Right lung (tissue), 5 donors: ENCODE data around the gene MYH15. TPM values are rescaled to one million over a fixed set of nuclear protein-coding genes. Genes with fewer than 3 reads are reported as not detected.

Experiments
- DNase-seq, 2 donors: peaks; one replicate each; pipeline ENCODE4 v3.0.0-alpha.2; 2013
- polyA plus RNA-seq, 5 donors: library from polyadenylated mRNA; unstranded; fragments of 120-200 nt; gene quantifications; one replicate each; pipeline versions ENCODE4 v1.2.1 to v1.2.3, GENCODE V29; 2013; ENCODE audit warnings: inconsistent platforms in 1 of 5, low replicate concordance in 1 of 5; ENCODE audit not compliant: insufficient read length in 5 of 5, insufficient read depth in 1 of 5

MYH15 gene
- polyA plus RNA-seq, 5 donors = 0.29 to 0.51 (median 0.31) TPM

DNA sequence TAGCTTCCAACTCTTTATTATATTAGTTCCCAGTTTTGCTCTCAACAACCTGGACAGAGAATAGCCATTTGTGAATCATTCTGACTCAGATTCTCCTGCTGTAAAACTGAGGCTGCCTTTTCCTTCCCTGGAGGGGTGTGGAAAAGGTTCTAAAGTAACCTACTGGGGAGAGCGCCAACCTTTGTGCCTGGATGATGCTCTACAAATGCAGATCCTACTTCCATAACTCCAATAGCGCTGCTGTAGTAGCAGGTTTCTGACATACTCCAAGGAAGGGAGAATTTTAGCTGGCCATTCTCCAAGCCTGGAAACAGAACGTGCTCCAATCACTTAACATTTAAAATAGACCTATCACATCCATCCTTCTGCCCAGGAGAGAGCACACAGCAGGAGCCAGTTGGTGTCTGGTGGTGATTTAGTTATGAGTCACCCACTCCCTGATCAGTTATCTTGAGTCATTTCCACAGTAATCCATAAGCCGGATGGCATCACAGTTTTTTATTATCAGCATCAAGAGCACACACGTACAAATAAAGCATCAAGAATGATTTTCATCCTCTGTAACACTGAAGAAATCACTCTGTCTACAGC lies 38.3 kb downstream of the MYH15 start:
- DNase-seq = no peak

DNA sequence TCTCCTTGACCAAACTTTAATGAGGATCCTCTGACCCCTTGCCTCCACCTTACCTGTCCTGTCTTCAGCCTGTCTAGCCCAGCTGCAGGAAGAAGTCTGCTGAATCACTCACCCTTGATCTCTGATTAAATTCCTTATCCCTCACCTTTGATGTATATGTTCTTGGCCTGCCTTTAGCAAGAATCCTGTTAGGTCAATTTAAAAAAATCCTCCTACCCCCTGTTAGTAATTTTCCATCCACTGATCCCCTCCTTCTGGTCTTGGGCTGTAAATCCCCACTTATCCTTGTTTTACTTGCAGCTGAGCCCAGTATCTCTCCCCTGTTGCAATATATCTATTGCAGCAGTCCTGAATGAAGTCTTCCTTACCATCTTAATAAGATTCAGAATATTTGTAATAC lies 39.0 kb downstream of the MYH15 start:
- no peak for DNase-seq

DNA sequence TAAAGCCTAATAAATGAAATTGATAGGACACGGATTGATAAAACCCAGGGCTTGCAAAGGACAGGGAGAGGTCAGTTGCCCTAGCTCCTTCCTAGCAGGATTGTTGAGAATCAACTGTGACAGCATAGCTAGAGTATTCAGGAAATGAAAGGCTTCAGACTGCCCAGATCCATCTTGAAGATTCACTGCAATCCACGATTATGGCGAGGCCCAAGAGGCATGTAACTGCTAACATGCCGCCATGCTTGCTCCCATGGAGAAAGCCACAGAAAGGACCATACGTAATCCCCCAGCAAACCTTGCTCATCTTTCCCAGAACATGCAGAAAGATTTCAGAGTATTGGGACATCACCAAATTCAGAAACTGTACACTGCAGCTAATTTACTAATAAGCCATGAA lies 41.3 kb downstream of the MYH15 start:
- no peak for DNase-seq

DNA sequence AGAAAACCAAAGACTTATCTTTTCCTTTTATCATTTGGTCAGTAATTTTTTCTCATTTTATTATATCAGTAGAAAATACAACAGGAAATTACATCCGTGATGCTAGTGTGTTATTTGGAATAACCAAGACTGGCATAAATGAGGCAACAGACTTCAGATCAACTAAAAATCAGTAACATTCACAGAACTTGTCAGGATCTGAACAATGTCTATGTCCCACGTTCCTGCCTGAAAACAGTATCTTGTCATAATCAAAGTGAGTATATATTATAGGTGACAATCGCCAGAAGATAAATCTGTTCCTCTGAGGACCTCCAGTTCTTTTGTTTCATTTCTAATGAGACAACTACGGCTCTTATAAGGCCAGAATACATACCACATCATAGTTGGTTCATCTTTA lies 41.8 kb downstream of the MYH15 start:
- DNase-seq = no peak

DNA sequence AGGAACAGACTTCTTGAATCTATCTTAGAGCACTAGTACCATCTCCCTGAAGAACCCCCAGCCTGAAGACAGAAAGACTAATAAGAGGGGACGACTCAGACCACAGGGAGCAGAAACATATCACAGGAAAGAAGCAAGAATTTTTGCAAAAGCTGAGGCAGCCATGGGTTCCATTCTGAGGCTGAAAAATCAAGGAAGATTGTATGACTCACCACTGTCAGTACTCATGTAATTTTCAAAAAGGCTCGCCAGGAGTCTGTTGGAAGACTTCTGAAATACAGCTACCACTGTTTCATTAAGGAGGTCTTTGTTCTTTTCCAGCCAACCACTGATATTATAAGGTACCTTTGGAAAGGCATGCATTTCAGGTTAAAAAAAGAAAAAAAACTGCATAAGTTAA lies 47.5 kb downstream of the MYH15 start:
- no peak for DNase-seq

DNA sequence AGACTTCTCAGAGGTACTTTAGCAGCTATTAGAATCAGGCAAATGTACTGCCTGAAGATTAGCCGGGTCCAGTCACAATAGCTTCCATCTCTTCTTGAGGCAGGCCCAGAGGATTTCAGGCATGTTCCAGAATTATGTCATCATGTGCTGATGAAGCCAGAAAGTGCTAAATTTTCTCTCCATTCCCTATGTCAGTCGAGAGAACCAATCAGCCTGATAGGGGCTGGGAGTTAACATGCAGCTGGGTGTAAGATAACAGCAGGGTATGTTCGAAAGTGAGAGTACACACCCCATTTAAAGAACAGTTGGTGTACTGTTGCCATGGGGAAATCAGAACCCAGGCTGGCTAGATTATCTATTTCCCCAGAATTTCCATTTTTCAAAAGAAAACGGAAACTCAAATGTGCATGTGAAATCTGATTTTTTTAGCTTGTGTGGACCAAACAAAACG lies 48.7 kb downstream of the MYH15 start:
- peak; percentile 3 to 32 for DNase-seq

DNA sequence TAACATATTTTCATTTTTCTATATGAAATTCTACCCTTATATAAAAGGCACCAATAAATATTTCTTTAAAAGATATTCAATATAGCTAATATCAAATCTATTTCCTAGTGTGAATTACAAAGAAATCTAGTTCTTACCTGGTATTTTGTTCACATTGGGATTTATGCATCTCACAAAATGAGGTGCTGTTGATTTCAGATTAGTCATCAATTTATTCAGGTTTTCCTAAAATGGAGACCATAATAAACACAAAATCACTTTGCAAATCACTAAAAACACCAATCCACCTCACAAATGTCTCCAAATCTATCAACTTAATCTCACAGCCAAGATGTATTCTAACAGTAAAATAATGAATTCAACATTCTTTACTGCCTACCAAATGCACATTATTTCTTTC lies 51.2 kb downstream of the MYH15 start:
- no peak for DNase-seq

DNA sequence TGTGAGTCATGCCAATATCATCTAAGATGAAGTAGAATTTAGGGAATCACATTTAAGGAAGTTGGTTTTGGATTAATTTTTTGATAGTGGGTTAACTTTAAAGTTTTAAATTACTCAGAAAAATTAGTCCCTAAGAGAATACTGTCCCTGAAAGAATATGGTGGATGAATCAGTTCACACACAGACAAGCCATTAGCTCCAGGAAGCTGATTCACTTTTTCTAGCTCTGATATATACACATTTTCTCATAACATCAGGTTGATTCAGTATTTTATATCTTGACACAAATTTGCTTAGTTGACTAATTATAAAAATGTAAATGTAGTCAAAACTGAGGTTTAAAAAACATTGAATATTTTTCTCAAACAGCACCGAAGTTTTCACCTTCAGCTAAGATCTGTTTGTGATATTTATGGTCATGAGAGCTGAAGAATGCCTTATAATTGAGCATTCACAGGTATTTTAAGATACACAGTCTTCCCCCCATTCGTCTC lies 55.1 kb downstream of the MYH15 start:
- no peak for DNase-seq

DNA sequence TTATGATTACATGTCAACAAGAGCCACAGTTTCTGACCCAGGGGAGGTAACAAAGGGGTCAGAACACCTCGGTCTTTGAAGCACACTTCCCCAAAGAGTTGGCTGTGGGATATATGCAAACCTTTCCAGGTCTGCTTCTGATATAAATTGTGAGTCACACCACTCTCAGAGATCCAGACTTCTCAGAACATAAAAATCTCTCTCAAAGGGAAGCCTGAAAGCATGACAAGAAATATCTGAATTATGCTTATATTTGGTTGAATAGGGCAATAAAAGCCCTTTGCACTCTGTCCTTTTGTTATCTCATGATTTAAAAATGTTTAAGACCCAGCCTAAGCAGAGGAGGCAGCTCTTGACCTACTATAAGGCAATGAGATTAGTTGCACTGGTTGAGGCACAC lies 56.8 kb downstream of the MYH15 start:
- no peak for DNase-seq

DNA sequence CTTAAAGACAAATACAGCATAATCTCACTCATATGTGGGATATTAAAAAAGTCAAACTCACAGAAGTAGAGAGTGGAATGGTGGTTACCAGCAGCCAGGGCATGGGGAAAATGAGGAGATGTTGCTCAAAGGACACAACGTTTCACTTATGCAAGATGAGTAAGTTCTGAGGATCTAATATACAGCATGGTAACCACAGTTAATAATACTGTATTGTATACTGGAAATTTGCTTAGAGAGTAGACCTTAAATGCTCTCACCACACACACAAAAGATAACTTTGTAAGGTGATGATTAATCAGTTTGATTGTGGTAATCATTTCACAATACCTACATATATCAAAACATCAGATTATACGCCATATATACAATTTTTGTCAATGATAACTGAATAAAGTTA lies 60.0 kb downstream of the MYH15 start:
- no peak for DNase-seq

DNA sequence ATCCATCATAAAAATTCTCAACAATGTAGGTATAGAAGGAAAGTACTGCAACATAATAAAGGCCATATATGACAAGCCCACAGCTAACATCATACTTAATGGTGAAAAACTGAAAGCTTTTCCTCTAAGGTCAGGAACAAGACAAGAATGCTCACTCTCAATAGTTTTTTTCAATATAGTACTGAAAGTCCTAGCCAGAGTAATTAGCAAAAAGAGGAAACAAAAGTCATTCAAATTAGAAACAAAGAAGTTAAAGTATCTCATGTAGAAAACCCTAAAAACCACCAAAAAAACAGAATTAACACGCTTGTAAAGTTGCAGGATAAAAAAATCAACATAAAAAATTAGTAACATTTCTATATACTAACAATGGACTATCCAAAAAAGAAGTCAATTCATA lies 61.8 kb downstream of the MYH15 start:
- DNase-seq = no peak

DNA sequence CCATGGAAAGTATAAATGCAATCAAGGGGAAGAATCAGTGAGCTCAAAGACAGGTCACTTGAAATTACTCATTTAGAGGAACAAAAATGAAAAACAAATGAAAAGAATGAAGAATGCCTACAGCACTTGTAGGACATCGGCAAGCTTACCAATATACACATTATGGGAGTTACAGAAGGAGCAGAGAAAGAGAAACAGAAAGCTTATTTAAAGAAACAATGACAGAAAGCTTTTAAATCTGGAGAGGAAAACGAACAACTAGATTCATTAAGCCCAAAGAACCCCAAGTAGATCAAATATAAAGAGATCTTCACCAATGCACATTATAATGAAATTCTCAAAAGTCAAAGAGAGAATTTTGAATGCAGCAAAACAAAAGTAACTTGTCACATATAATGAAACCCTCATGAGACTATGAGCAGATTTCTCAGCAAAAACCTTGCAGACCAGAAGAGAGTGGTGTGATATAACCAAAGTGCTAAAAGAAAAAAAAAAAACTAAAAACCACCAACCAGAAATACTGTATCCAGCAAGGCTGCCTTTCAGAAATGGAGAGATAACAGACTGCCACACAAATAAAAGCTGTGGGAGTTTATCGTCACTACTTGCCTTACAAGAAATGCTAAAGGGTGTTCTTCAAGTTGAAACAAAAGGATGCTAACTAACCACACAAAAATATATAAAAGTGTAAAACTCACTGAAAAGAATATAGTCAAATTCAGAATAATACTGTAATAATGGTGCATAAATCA lies 63.1 kb downstream of the MYH15 start:
- no peak for DNase-seq

DNA sequence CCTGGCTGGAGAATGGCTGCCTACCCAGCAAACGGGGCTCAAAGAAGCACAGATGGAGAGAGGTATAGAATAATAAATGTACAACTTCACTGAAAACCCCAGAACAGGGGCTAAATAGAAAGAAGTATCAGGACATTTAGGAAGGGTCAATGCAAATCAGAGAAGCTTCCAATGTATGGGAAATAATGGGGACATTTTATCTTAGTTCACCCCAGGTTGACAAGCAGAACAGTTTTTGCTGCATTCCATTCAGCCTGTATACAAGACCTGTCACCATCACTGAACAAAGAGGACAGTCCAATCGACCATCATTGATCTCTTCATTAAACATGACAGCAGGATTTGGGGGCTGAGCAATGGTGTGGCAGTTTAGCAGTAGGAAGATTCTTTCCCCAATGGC lies 68.1 kb downstream of the MYH15 start:
- no peak for DNase-seq

DNA sequence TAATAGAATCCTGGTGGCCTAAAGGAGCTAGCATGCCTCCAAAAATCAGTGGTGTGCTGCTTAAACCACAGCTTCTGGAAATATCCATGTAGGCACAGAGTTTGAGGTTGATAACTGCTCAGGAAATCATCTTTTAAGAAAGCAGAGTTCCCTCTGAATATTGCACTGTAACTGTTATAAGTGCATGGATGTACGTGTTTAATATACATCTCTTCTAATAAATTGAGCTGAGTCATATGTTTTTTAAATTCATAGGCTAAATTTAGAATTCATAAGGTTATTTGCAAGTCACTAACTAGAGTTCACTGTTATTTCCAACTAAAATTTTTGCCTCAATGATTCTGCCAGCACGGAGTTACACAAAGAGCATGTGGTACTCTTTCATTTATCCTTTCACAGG lies 68.9 kb downstream of the MYH15 start:
- peak in 1 of 2 donors; percentile 3 for DNase-seq

DNA sequence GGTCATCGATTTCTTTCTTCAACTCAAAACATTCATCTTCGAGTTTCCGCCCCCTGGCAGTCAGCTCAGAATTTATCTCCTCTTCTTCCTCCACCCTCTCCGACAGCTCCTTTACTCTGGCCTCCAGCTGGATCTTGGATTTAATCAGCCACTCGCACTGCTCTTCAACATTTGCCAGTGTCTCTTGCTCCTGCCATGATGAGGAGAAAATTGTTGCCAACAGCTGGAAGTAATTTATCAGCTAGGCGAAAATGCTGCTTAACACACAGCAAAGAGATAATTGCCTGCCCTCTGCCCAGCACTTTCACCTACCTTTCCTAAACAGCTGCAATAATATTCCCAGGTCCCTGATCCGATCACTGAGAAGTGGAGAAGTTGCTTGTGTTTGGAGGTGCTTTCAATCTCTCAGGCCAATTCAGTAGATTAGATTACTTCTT lies 69.3 kb downstream of the MYH15 start:
- DNase-seq = peak; percentile 45 to 54

DNA sequence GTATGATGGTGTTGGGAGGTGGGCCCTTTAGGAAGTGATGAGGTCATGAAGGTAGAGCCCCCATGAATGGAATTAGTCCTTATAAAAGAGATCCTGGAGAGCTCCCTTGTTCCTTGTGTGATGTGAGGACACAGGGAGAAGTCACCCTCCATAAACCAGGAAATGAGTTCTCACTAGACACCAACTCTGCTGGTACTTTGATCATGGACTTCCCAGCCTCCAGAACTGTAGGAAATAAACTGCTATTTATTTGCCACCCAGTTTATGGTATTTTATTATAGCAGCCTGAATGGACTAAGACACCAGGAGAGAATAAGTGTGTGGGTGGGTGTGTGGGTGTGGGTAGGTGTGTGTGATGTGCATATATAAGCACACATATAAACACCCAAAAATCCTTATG lies 71.9 kb downstream of the MYH15 start:
- no peak for DNase-seq

DNA sequence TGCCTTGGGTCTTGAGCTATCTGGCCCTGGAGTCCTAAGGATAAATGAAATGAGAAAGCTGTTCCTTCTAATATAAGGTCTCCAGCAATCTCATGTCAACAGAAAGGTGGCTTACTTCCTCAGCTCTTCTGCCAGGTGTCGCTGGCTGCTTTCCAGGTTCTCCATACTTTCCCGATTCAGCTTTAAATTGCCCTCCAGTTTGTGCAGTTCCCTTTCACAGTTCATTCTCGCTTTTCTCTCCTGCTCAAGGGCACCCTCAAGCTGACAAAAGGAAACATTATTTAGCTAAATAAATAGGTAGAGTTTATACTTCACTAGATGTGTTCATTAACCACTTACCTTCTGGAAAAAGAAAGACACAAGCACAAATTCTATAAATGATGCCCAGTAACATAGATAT lies 73.0 kb downstream of the MYH15 start:
- peak; percentile 18 to 24 for DNase-seq

DNA sequence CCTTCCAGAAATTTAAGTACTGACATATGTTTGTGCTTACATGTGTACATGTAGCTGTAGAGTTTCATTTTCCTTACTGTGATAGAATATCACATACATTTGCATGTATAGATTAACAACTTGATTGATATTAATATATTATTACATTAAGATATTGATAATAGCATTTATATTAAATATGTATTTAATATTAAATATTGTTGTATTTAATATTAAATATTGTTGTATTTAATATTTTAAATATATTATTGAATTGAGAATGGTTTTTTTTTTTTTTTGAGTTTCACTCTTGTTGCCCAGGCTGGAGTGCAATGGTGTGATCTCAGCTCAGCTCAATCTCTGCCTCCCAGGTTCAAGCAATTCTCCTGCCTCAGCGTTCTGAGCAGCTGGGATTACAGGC lies 76.5 kb downstream of the MYH15 start:
- DNase-seq = no peak

DNA sequence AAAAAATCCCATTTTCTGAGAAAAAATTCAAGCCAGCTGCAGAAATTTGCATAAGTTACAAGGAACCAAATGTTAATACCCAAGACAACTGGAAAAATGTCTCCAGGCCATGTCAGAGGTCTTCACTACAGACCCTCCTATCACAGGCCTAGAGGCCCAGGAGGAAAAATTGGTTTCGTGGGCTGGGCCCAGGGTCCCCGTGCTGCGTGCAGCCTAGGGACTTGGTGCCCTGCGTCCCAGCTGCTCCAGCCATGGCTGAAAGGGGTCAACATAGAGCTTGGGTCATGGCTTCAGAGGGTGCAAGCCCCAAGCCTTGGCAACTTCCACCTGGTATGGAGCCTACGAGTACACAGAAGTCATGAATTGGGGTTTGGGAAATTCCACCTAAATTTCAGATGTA lies 78.0 kb downstream of the MYH15 start:
- DNase-seq = no peak

DNA sequence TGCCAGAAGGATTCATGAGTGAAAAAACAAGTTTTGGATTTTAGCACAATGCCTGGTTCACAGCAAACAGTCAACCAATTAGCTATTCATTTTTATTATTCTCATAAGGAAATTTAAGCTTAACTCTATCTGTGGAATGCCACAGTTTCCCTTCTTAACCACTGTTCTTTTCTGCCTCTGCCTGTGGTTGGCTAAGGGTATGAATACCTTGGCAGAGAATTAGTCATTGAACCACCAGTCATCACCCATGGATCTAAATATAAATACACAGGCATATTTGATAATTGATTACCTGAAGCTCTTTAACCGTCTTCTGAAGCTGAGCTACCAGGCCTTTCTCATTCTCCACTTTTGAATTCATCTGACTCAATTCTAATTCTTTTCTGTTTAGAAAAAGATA lies 79.9 kb downstream of the MYH15 start:
- DNase-seq = no peak

DNA sequence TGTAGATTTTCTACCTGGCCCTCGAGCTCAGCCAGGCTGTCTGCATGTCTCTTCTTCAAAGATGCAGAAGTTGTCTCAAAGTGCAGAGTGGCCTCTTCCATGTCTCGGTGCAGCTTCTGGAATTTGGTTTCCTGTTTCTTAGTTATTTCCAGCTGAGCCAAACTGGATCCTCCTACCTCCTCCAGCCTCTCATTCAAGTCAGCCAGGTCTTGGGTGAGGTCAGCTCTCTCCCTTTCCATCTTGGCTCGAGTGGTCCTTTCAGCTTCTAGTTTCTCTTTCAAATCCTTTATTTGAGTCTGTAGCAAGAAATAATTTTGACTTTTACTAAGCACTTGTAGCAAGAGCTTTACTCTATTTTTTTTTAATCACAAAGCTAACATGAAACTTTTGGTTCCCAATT lies 81.8 kb downstream of the MYH15 start:
- no peak for DNase-seq

DNA sequence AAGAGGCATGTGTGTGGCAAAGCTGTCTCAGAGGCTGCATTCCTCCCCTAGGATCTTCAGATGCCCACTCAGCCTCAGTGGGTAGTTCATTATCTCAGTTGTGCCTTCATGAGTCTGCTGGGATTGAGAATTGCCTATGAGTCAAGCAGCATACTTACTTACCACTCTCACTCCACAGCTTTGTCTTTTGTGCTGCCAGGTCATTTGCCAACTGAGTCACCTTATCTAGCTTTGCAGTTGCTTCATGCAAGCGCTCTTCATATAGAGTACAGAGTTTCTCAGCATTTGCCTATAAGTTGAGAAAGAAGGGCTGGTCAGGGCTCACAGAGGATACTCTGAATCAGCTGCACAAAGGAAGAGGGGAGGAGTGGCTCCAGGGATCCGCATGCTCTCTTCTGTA lies 89.5 kb downstream of the MYH15 start:
- DNase-seq = no peak

DNA sequence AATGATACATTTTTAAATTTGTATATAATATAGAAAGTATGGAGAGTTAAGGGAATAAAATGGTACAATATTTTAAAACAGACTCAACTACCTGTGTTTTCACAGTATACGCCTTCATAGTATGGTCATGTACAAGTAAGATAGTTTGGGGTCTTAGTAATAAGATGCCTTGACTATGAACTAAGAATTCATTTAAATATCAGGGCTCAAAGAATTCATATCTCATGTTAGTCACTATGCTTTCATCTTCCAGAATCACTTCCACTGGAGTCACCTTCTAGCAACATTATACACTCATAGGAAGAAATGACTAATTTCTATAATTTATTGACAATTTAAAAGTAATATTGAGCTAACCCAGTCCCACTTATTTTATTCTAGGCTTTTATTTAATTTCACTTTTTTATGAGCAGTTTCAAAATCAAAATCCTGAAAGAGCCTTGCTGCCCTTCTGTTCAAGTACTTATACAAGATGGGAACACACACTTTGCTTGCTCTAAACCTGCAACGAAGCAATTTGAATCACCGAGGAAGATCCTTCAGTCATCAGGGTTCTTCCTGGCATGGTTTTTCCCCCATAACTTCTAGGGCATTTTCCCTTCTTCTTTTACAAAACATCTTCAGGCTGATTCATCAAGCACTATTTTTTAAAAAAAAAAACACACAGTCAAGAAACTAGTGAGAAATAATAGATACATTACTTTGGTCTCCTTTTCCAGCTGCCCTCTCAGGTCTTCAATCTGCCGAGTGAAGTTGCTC lies 94.1 kb downstream of the MYH15 start:
- no peak for DNase-seq
